ENCODE data around the gene CD300H.

The CD300H gene

DNA sequence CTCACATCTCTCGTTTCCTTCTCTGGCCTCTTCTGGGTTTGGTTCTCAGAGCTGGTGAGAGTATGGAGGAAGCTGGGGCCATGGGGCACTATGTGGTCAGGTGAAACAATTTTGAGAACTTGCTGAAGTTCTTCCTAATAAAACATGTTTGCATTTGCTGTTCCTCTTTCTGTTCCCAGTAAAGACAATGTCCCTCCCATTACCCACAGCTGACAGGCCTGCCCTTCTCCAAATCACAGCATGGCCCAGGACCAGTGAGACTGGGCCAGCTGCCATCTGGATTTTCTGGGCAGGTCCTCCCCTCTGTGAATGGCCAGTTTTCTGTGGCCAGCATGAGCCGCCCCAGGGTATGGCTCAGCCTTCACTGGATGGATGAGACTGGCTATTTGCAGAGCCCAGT, at the start of gene CD300H:
TSS of gene CD300H (minus strand) at position 113 of the 400 bp plus-strand sequence.
- DNase-seq = no peak

- no peak for DNase-seq
Measured at GRCh38 chr17:74616696-74617095, 49.4 kb upstream of the CD300H start.

- DNase-seq = no peak
Measured at GRCh38 chr17:74612046-74612445, 44.7 kb upstream of the CD300H start.

GRCh38 chr17:74610108-74610507, 42.8 kb upstream of the CD300H start:
- DNase-seq = no peak

- DNase-seq = no peak
Measured at GRCh38 chr17:74608511-74608910, 41.2 kb upstream of the CD300H start.

- DNase-seq = no peak
Measured at GRCh38 chr17:74607221-74607620, 39.9 kb upstream of the CD300H start.

DNA sequence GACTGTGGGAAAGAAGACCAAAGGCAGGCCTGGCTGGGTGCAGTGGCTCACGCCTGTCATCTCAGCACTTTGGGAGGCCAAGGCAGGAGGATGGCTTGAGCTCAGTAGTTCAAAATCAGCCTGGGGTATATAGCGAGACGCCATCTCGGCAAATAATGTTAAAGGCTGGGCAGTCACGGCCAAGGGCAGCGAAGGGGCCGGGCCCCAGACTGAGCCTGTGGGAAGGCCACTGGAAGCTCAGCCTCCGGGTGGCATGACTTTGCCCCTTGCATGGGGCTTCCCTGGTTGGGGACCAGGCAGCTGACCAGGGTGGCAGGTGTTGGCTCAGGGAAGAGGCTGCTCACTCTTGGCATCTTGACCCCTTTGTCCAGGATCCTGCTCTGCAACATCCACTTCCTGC, 38.7 kb upstream of the CD300H start:
- no peak for DNase-seq

GRCh38 chr17:74605361-74605760, 38.1 kb upstream of the CD300H start:
- DNase-seq = no peak

DNA sequence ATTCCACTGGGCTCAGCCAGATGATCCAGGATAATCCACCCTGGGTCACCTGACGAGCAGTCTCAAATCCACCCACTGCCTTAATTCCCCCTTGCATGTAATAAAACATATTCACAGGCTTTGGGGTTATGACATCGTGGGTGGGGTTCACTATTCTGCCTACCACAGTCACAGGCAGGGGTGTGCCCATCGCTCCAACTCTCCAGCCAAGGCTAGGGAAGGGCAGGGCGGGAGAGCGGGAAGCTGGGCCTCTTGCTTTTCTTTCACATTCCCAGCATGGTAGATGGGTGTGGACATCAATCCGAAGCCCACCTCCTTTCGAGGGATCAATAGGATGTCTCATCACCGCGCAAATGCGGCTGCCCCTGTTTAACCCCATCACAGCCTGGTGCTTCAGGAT, 37.5 kb upstream of the CD300H start:
- no peak for DNase-seq

- DNase-seq = no peak
Measured at GRCh38 chr17:74604200-74604599, 36.9 kb upstream of the CD300H start.

- no peak for DNase-seq
Measured at GRCh38 chr17:74603746-74604145, 36.4 kb upstream of the CD300H start.

- DNase-seq = no peak
Measured at GRCh38 chr17:74603037-74603635, 35.8 kb upstream of the CD300H start.

GRCh38 chr17:74601944-74602572, 34.7 kb upstream of the CD300H start:
- no peak for DNase-seq

- DNase-seq = no peak
Measured at GRCh38 chr17:74599448-74599939, 32.2 kb upstream of the CD300H start.

DNA sequence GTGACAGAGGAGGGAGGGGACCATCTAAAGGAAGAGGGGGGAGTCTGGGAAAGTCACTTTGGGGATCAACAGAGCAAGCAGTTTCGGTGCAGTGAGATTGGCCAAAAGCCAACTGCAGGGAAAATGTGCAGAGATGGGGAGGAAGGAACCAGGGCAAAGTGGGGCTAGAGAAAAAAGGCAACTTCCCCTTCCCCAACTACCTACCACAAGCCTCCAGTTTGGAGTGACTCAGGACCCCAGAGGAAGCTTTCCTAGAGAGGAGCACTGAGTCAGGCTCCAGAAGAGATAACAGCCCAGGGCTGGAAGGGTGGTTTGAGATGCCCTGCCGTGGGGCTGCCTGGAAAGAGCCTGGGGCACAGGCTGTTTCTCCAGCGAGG, 31.7 kb upstream of the CD300H start:
- DNase-seq = no peak

GRCh38 chr17:74598346-74599022, 31.2 kb upstream of the CD300H start:
- DNase-seq = no peak

GRCh38 chr17:74597069-74597790, 29.9 kb upstream of the CD300H start:
- no peak for DNase-seq

GRCh38 chr17:74595037-74595750, 27.9 kb upstream of the CD300H start:
- DNase-seq = no peak

DNA sequence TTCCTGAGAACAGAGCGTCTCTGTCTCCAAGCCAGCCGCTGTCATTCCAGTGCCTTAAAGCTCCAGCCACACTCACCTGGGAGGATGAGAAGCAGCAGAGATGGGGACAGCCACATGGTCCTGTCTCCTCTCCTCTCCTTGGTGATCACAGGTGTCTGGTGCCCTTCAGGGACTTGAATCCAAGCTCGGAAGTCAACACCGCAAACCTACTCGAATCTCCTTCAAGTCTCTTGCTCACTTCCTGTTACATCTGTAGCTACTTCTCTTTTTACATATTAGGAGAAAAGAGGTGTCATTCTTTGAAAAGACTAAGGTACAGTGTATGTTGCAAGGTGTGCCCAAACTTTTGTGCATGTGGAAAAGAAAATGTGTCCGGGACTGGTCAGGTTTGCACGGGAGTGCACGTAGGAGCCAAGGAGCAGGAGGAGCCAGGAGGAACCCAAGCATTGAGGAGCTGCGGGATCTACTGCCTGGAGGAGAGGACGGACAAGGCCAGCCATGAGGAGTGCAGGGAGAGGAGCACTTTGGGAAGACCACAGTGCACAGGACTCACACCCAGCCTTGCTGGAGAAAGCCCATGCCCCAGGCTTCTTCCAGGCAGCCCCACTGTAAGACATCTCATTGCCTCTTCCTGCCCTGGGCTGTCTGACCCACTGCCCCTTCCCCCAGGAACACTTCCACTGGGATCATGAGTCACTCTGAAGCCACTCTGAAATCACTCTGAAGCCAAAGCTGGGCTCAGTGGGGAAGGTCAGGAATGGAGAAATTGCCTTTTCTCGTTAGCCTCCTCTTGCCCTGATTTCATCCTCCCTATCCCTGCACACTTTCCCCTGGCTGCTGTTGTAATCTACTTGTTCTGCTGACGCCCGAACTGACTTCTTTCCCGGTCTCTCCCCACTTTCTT, 25.0 kb upstream of the CD300H start, which contains the start of gene CD300LD:
TSS of gene CD300LD (minus strand) at position 197 of the 904 bp plus-strand sequence. CDS start at position 116, 81 bp downstream.
- DNase-seq = no peak

GRCh38 chr17:74591503-74591902, 24.2 kb upstream of the CD300H start:
- DNase-seq = no peak

DNA sequence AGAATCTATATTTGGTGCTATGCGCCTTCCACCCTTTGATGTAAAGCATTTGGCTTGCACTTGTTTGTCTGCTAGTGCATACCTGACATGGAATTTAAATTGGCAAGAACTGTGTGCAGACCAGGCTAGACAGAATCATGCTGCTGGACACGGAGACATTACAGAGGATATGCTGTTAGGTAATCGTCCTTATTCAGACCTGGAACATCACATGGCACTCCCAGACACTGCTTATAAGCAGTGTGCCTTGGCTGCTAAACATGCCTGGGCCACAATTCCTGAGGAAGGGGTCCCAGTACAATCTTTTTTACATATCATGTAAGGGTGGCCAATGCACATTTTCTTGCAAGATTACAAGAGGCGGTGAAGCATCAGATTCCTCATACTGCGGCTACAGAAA, 18.4 kb upstream of the CD300H start:
- no peak for DNase-seq

Data from activated CD8-positive, alpha-beta memory T cell treated with anti-CD3 and anti-CD28 coated beads for 24 hours (primary cell).